GM12878 (cell line): ENCODE results near the gene ZNF618. TPM values are rescaled to one million over a fixed set of nuclear protein-coding genes. Genes with fewer than 3 reads are reported as not detected.

Experiments
- ATAC-seq: fragments of 200-7000 bp; cut with Tn5 transposase; 3 replicates; pipeline ENCODE4 v1.9.1; 2020; ENCODE audit warnings: mild to moderate bottlenecking, moderate library complexity
- BruUV-seq: library from RNA; stranded (reverse); fragments of 400-500 nt; replicated peaks from 2 replicates; lab custom pipeline; 2021; lab: Mats Ljungman, UMichigan
- CTCF ChIA-PET: fragments of 300-600 bp; sonication (Branson Sonifier 250); formaldehyde crosslinking; extraction: SDS; loops from one replicate; lab custom pipeline; 2021; ENCODE audit warnings: inconsistent platforms; lab: Yijun Ruan, JAX
- POLR2A ChIA-PET: fragments of 350-600 bp; formaldehyde crosslinking; extraction: SDS; loops from one replicate; lab custom pipeline; 2021; ENCODE audit warnings: inconsistent platforms; lab: Charles Lee
- RAD21 ChIA-PET: fragments of 300-600 bp; sonication (Branson Sonifier 250); formaldehyde crosslinking; loops from one replicate; lab custom pipeline; 2023; ENCODE audit warnings: antibody characterized with exemption; ENCODE audit not compliant: unreplicated experiment; lab: Charles Lee
- SMC1A ChIA-PET: fragments of 300-600 bp; sonication (Branson Sonifier 250); formaldehyde crosslinking; loops from one replicate; lab custom pipeline; 2023; ENCODE audit not compliant: unreplicated experiment, uncharacterized antibody; lab: Charles Lee
- DNase-seq: peaks from one replicate; pipeline ENCODE4 v3.0.0-alpha.2; 2011; ENCODE audit warnings: low read depth, low spot score
- FAIRE-seq: peaks from 3 replicates; lab custom pipeline; 2011; peaks lifted over from hg19 to GRCh38; lab: Jason Lieb, UNC
- H2AFZ ChIP-seq: 2 replicates; pipeline ENCODE4 v1.6.0; 2011; ENCODE audit warnings: low read depth, low read length, control low read depth; ENCODE audit not compliant: control insufficient read depth
- H3K27ac ChIP-seq: 2 replicates; pipeline ENCODE4 v1.5.1; 2011; ENCODE audit warnings: control low read depth; ENCODE audit not compliant: control insufficient read depth, insufficient read depth
- H3K27me3 ChIP-seq, 2 experiments: replicated peaks in 1 of 2; 2 replicates each; pipeline versions ENCODE4 v1.6.0 to v1.6.1; 2011; ENCODE audit warnings: low read length in 1 of 2; ENCODE audit not compliant: control insufficient read depth in 2 of 2, insufficient read depth in 2 of 2
- H3K36me3 ChIP-seq, 2 experiments: 2 replicates each; pipeline ENCODE4 v1.5.1; 2011; ENCODE audit warnings: low read length in 1 of 2; ENCODE audit not compliant: control insufficient read depth in 2 of 2, insufficient read depth in 2 of 2
- H3K4me1 ChIP-seq: 2 replicates; pipeline ENCODE4 v1.6.1; 2011; ENCODE audit warnings: mild to moderate bottlenecking, low read length, moderate library complexity, mixed read lengths; ENCODE audit not compliant: control insufficient read depth, insufficient read depth
- H3K4me2 ChIP-seq: 2 replicates; pipeline ENCODE4 v1.6.0; 2011; ENCODE audit warnings: control low read depth; ENCODE audit not compliant: control insufficient read depth, insufficient read depth
- H3K4me3 ChIP-seq: fragments of 200-600 bp; sonication (generic); 2 replicates; pipeline ENCODE4 v1.5.1; 2016
- H3K79me2 ChIP-seq: 2 replicates; pipeline ENCODE4 v1.6.0; 2011; ENCODE audit warnings: low read length; ENCODE audit not compliant: control insufficient read depth, insufficient read depth
- H3K9ac ChIP-seq: 2 replicates; pipeline ENCODE4 v1.8.0; 2011; ENCODE audit warnings: low read length, control low read depth, mixed read lengths; ENCODE audit not compliant: control insufficient read depth, insufficient read depth
- H3K9me3 ChIP-seq: replicated peaks from 3 replicates; pipeline ENCODE4 v1.5.1; 2011; ENCODE audit warnings: mild to moderate bottlenecking, low read length; ENCODE audit not compliant: control insufficient read depth, insufficient read depth
- H4K20me1 ChIP-seq: 2 replicates; pipeline ENCODE4 v1.6.0; 2011; ENCODE audit not compliant: control insufficient read depth, insufficient read depth
- ELK1 ChIP-seq: IDR thresholded peaks from 2 replicates; pipeline ENCODE4 v1.6.1; 2012; ENCODE audit warnings: low read depth, low read length, improper control_type of control experiment
- IKZF2 ChIP-seq, 2 experiments: fragments of 450-650 bp; IDR thresholded peaks; 2 replicates each; pipeline ENCODE4 v1.6.1; 2017; ENCODE audit warnings: mild to moderate bottlenecking in 2 of 2, moderate library complexity in 2 of 2
- IRF5 ChIP-seq: fragments of 450-650 bp; IDR thresholded peaks from 2 replicates; pipeline ENCODE4 v1.6.1; 2017; ENCODE audit warnings: borderline replicate concordance
- PML ChIP-seq: IDR thresholded peaks from 2 replicates; pipeline ENCODE4 v1.6.1; 2012; ENCODE audit warnings: low read length, inconsistent platforms
- RELB ChIP-seq: fragments of 450-650 bp; IDR thresholded peaks from 2 replicates; pipeline ENCODE4 v1.6.1; 2017; ENCODE audit warnings: low read depth, mild to moderate bottlenecking, moderate library complexity
- SIX5 ChIP-seq: IDR thresholded peaks from 2 replicates; pipeline ENCODE4 v1.6.1; 2011; ENCODE audit warnings: mild to moderate bottlenecking, low read depth, low read length, moderate library complexity; ENCODE audit not compliant: severe bottlenecking
- STAT1 ChIP-seq: fragments of 450-650 bp; conservative IDR thresholded peaks from 2 replicates; pipeline ENCODE4 v1.6.1; 2014; ENCODE audit warnings: antibody characterized with exemption, mild to moderate bottlenecking
- TAF1 ChIP-seq: IDR thresholded peaks from 2 replicates; pipeline ENCODE4 v1.6.1; 2011; ENCODE audit warnings: mild to moderate bottlenecking, low read depth, low read length, borderline replicate concordance
- YBX1 ChIP-seq: fragments of 450-650 bp; IDR thresholded peaks from 2 replicates; pipeline ENCODE4 v1.6.1; 2016; ENCODE audit warnings: antibody characterized with exemption
- ZNF592 ChIP-seq: fragments of 450-650 bp; IDR thresholded peaks from 2 replicates; pipeline ENCODE4 v1.6.1; 2017; ENCODE audit warnings: mild to moderate bottlenecking, moderate library complexity
- WGBS: methylation state at CpG from one replicate; pipeline ENCODE4 v1.1.6; 2016; ENCODE audit warnings: low lambda C conversion rate; ENCODE audit not compliant: insufficient replicate concordance, insufficient coverage; ENCODE audit errors: missing lambda C conversion rate; 5-methylcytosine and 5-hydroxymethylcytosine counted together
- in situ Hi-C: fragments of 300-500 bp; cut with MboI; formaldehyde crosslinking; loops from 9 replicates; pipeline ENCODE4 v1.14.3; 2018; ENCODE audit warnings: mixed read lengths
- intact Hi-C: fragments of 100-400 bp; cut with micrococcal nuclease; formaldehyde crosslinking; loops from one replicate; pipeline ENCODE4 v1.14.2; 2022; ENCODE audit not compliant: unreplicated experiment
- polyA plus RNA-seq, 11 experiments: library from polyadenylated mRNA; depleted of rRNA in 4 of 11; unstranded in 6 of 11; stranded (reverse) in 5 of 11; fragments of >200 nt; fragmentation: Nextera tagmentation in 4 of 11; fragmentation: Illumina TruSeq in 1 of 11; extraction: Ambion mirVana in 4 of 11; extraction: Trizol in 1 of 11; gene quantifications; 1 replicate in 1 of 11; 2 replicates in 10 of 11; pipeline versions ENCODE4 v1.2.1 to v1.2.3, GENCODE V29; 2011 to 2016; ENCODE audit warnings: inconsistent platforms in 2 of 11, missing spikeins in 2 of 11, low read depth in 1 of 11
- total RNA-seq, 4 experiments: library from RNA; depleted of rRNA in 3 of 4; stranded (reverse); fragments of >200 nt in 3 of 4; fragmentation: Illumina TruSeq in 1 of 4; extraction: Trizol in 1 of 4; gene quantifications; 2 replicates each; pipeline versions ENCODE4 v1.2.1 to v1.2.3, GENCODE V29; 2013 to 2021

ZNF618 gene
- total and polyA plus RNA-seq, 10 of the 15 experiments (the other 5 are each of a cell fraction or from before 2014, with no cell fraction given), result 0.01 to 0.24 (median 0.06) TPM; not detected in 2

GRCh38 chr9:114090798-114091197, 214.7 kb downstream of the ZNF618 start:
- SMC1A ChIA-PET, result no interaction called here
- no peaks in the 10 kb centered on the region for H3K36me3 ChIP-seq
- TF ChIP-seq ZNF592 (no peak), IRF5 (no peak), SIX5 (no peak), TAF1 (no peak), ELK1 (no peak), PML (no peak), YBX1 (no peak), IKZF2 (IDR thresholded peaks at IDR 0.05) (no peak), STAT1 (no peak), RELB (no peak)
- TF ChIP-seq, all 136 proteins: peak for 0
- ChIA-PET CTCF (no interaction called here), POLR2A (no interaction called here), RAD21 (no interaction called here)
- Histone ChIP-seq H4K20me1 (no peaks in the 10 kb centered on the region), H3K79me2 (no peaks in the 10 kb centered on the region), H3K27ac (no peak overlapping the region), H3K4me2 (no peak overlapping the region), H3K4me3 (no peak overlapping the region), H2AFZ (no peak overlapping the region), H3K9me3 (no peaks in the 10 kb centered on the region), H3K9ac (no peak overlapping the region), H3K4me1 (no peaks in the 10 kb centered on the region), H3K27me3 (no peaks in the 10 kb centered on the region; a peak in 2 of 4 replicates)
- in situ Hi-C loops, result loop anchor here (25.0 kb wide), 1 partner anchor 197 kb away; no protein-coding TSS in a partner anchor
- no peak for DNase-seq
- no peak for ATAC-seq
- no TSS peak for BruUV-seq
- WGBS, result 10% methylated on average over 4 of the region's 4 CpGs
- intact Hi-C loops, result no loop called here
- no peak for FAIRE-seq
